ENCODE results near the gene SLC22A16. TPM values are rescaled to one million over a fixed set of nuclear protein-coding genes. Genes with fewer than 3 reads are reported as not detected.
A peak's percentile ranks its signal among the peaks of the same experiment; 100 is the strongest.

The SLC22A16 gene
- total RNA-seq, 1 donor from 2014 or later: not detected

GRCh38 chr6:110390404-110390803 lies 86.0 kb downstream of the SLC22A16 start:
- TF ChIP-seq CTCF (IDR thresholded peaks at IDR 0.05; ENCODE audit: partially characterized antibody, unreplicated experiment): no peak
- H3K4me3 Mint-ChIP-seq (ENCODE audit: unreplicated experiment): no peak overlapping the region
- H3K27me3 Mint-ChIP-seq (ENCODE audit: unreplicated experiment): peaks cover 3% of the 10 kb centered on the region
- no peak overlapping the region for H3K27ac Mint-ChIP-seq (ENCODE audit: unreplicated experiment)
- no peaks in the 10 kb centered on the region for H3K9me3 Mint-ChIP-seq (ENCODE audit: unreplicated experiment)
- DNase-seq: no peak
- H3K36me3 Mint-ChIP-seq (ENCODE audit: unreplicated experiment): no peaks in the 10 kb centered on the region
- H3K4me1 Mint-ChIP-seq (ENCODE audit: low read depth, unreplicated experiment): no peaks in the 10 kb centered on the region

- peaks cover 3% of the 10 kb centered on the region for H3K27me3 Mint-ChIP-seq (ENCODE audit: unreplicated experiment)
- H3K4me3 Mint-ChIP-seq (ENCODE audit: unreplicated experiment): no peak overlapping the region
- no peaks in the 10 kb centered on the region for H3K4me1 Mint-ChIP-seq (ENCODE audit: low read depth, unreplicated experiment)
- H3K9me3 Mint-ChIP-seq (ENCODE audit: unreplicated experiment): no peaks in the 10 kb centered on the region
- DNase-seq: no peak
- no peaks in the 10 kb centered on the region for H3K36me3 Mint-ChIP-seq (ENCODE audit: unreplicated experiment)
- TF ChIP-seq CTCF (IDR thresholded peaks at IDR 0.05; ENCODE audit: partially characterized antibody, unreplicated experiment): no peak
- no peak overlapping the region for H3K27ac Mint-ChIP-seq (ENCODE audit: unreplicated experiment)
Observed at GRCh38 chr6:110389689-110390382, 86.6 kb downstream of the SLC22A16 start.

- H3K9me3 Mint-ChIP-seq (ENCODE audit: unreplicated experiment): no peaks in the 10 kb centered on the region
- TF ChIP-seq CTCF (IDR thresholded peaks at IDR 0.05; ENCODE audit: partially characterized antibody, unreplicated experiment): no peak
- peaks cover 3% of the 10 kb centered on the region for H3K27me3 Mint-ChIP-seq (ENCODE audit: unreplicated experiment)
- no peaks in the 10 kb centered on the region for H3K4me1 Mint-ChIP-seq (ENCODE audit: low read depth, unreplicated experiment)
- DNase-seq: no peak
- H3K4me3 Mint-ChIP-seq (ENCODE audit: unreplicated experiment): no peak overlapping the region
- H3K36me3 Mint-ChIP-seq (ENCODE audit: unreplicated experiment): no peaks in the 10 kb centered on the region
- no peak overlapping the region for H3K27ac Mint-ChIP-seq (ENCODE audit: unreplicated experiment)
Observed at GRCh38 chr6:110387986-110388385, 88.4 kb downstream of the SLC22A16 start.

- Mint-ChIP-seq H3K27me3 (ENCODE audit: unreplicated experiment) (peaks cover 3% of the 10 kb centered on the region), H3K4me3 (ENCODE audit: unreplicated experiment) (no peak overlapping the region), H3K9me3 (ENCODE audit: unreplicated experiment) (no peaks in the 10 kb centered on the region), H3K27ac (ENCODE audit: unreplicated experiment) (no peak overlapping the region), H3K36me3 (ENCODE audit: unreplicated experiment) (peaks cover 4% of the 10 kb centered on the region), H3K4me1 (ENCODE audit: low read depth, unreplicated experiment) (no peaks in the 10 kb centered on the region)
- no peak for TF ChIP-seq CTCF (IDR thresholded peaks at IDR 0.05; ENCODE audit: partially characterized antibody, unreplicated experiment)
- DNase-seq: no peak
Observed at GRCh38 chr6:110385458-110385863, 91.0 kb downstream of the SLC22A16 start.

- Mint-ChIP-seq H3K27ac (ENCODE audit: unreplicated experiment) (no peak overlapping the region), H3K36me3 (ENCODE audit: unreplicated experiment) (peaks cover 10% of the 10 kb centered on the region), H3K27me3 (ENCODE audit: unreplicated experiment) (no peaks in the 10 kb centered on the region), H3K4me1 (ENCODE audit: low read depth, unreplicated experiment) (no peaks in the 10 kb centered on the region), H3K4me3 (ENCODE audit: unreplicated experiment) (no peak overlapping the region), H3K9me3 (ENCODE audit: unreplicated experiment) (no peaks in the 10 kb centered on the region)
- peak; percentile 26 for DNase-seq
- TF ChIP-seq CTCF (IDR thresholded peaks at IDR 0.05; ENCODE audit: partially characterized antibody, unreplicated experiment): no peak
Observed at GRCh38 chr6:110378552-110378951, 97.9 kb downstream of the SLC22A16 start.

Data from glutamatergic neuron (in vitro differentiated cells).